Vagina (tissue), 2 donors: Measurements from ENCODE around the gene HERC4.

ENCODE experiments used
- POLR2A ChIP-seq, 2 donors: fragments of 450-650 bp; IDR thresholded peaks; one replicate each; pipeline ENCODE4 v1.6.1; 2017; ENCODE audit warnings: antibody characterized with exemption in 2 of 2, mild to moderate bottlenecking in 2 of 2, moderate library complexity in 2 of 2
- TF ChIP-seq, protein P1 (sequence below), 3 experiments: fragments of 450-650 bp in 2 of 3; fragments of 200-600 bp in 1 of 3; sonication (generic) in 1 of 3; IDR thresholded peaks; one replicate each; pipeline ENCODE4 v1.5.1; 2017 to 2019; ENCODE audit warnings: antibody characterized with exemption in 3 of 3, mild to moderate bottlenecking in 2 of 3, moderate library complexity in 2 of 3

DNA sequence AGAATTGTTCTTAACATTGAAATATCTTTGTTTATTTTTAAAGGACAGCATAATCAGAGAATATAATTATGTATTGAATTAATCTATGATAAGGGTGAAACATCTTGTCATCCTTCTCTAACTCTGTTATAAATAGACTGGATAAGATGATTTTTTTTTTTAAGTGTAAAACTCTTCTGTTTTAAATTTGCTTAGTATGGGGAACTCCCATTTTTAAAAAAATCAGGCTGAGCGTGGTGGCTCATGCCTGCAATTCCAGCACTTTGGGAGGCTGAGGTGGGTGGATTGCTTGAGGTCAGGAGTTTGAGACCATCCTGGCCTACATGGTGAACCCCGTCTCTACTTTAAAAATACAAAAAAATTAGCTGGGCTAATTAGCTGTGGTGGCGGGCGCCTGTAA is 9.4 kb upstream of the HERC4 start:
- TF ChIP-seq, protein P1, sequence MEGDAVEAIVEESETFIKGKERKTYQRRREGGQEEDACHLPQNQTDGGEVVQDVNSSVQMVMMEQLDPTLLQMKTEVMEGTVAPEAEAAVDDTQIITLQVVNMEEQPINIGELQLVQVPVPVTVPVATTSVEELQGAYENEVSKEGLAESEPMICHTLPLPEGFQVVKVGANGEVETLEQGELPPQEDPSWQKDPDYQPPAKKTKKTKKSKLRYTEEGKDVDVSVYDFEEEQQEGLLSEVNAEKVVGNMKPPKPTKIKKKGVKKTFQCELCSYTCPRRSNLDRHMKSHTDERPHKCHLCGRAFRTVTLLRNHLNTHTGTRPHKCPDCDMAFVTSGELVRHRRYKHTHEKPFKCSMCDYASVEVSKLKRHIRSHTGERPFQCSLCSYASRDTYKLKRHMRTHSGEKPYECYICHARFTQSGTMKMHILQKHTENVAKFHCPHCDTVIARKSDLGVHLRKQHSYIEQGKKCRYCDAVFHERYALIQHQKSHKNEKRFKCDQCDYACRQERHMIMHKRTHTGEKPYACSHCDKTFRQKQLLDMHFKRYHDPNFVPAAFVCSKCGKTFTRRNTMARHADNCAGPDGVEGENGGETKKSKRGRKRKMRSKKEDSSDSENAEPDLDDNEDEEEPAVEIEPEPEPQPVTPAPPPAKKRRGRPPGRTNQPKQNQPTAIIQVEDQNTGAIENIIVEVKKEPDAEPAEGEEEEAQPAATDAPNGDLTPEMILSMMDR (IDR thresholded peaks at IDR 0.05), result no peak
- no peak for TF ChIP-seq POLR2A (IDR thresholded peaks at IDR 0.05)
